ENCODE results near the gene LTBP1.
A peak's percentile ranks its signal among the peaks of the same experiment; 100 is the strongest.

LTBP1 gene

DNA sequence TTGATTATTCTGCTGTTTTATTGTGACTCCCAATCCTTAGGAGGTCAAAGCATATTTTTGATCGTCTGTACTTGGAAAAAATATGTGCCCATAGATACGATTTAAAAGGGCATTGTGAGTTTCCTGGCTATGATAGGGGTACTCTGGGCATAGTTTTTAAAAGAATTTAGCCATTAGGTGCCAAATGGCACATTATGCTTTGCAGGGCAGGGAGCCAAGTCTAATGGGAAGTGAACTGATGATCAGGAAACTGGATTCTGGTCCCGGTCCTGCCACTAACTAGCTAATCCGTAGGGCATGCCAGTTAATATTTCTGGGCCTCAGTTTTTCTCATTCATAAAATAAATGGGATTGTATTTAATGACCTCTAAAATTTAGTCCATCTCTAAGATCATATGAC is 189.3 kb downstream of the LTBP1 start:
- peaks cover 20% of the 10 kb centered on the region for H3K4me1 ChIP-seq (ENCODE audit: control insufficient read depth, insufficient read depth, low read length, poor library complexity, severe bottlenecking)
- H3K36me3 ChIP-seq (ENCODE audit: control insufficient read depth, insufficient read depth, low read length) = no peaks in the 10 kb centered on the region
- H3K4me3 ChIP-seq (ENCODE audit: extremely low read depth, insufficient read depth, low read length, poor library complexity, severe bottlenecking) = no peak overlapping the region
- no peak overlapping the region for H3K27ac ChIP-seq (ENCODE audit: low read depth, low read length, severe bottlenecking)
- no peaks in the 10 kb centered on the region for H3K9me3 ChIP-seq (ENCODE audit: control insufficient read depth, low read length)
- WGBS, 2 experiments (ENCODE audit: insufficient coverage in 2 of 2) = 90 to 96% methylated on average over 3 of the region's 4 CpGs

DNA sequence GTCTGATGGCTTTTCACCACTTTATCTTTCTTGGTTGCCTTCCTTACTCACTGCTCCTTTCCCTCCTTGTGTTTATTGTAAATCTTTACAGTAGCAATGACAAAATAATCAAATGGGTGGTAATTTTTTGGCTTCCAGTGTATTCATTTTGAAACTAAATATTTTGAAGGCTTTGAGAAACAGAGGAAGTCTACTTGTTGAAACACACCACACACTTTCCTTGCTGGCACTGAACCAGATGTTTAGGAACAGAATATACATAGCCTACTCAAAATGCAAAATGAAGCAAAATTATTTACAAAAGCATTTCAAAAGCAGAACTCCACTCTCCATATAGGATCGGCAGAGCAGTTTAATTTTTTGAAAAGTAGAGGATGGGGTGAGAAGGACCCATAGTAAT is 189.8 kb downstream of the LTBP1 start:
- Histone ChIP-seq H3K4me1 (ENCODE audit: control insufficient read depth, insufficient read depth, low read length, poor library complexity, severe bottlenecking) (peaks cover 22% of the 10 kb centered on the region), H3K9me3 (ENCODE audit: control insufficient read depth, low read length) (no peaks in the 10 kb centered on the region), H3K4me3 (ENCODE audit: extremely low read depth, insufficient read depth, low read length, poor library complexity, severe bottlenecking) (no peak overlapping the region), H3K27ac (ENCODE audit: low read depth, low read length, severe bottlenecking) (no peak overlapping the region), H3K36me3 (ENCODE audit: control insufficient read depth, insufficient read depth, low read length) (no peaks in the 10 kb centered on the region)
- WGBS, 2 experiments (ENCODE audit: insufficient coverage in 2 of 2) = no CpG with 5 or more reads among the region's 1 CpG

DNA sequence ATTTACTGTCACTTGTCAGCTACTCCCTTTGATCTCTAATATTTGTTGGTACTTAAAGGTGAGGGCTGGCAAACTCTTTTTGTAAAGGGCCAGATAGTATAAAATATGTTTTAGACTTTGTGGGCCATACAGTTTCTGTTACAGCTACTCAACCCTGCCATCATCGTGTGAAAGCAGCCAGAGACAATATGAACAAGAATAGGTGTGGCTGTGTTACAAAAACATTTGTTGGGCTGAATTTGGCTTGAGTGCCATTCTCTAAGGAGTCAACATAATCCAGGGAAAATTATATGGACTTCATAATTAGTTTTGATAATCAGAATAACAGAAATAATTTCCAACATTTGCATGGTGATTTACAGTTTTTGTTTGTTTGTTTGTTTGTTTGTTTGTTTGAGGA is 190.6 kb downstream of the LTBP1 start:
- no peak overlapping the region for H3K4me3 ChIP-seq (ENCODE audit: extremely low read depth, insufficient read depth, low read length, poor library complexity, severe bottlenecking)
- no peaks in the 10 kb centered on the region for H3K36me3 ChIP-seq (ENCODE audit: control insufficient read depth, insufficient read depth, low read length)
- peaks cover 18% of the 10 kb centered on the region for H3K4me1 ChIP-seq (ENCODE audit: control insufficient read depth, insufficient read depth, low read length, poor library complexity, severe bottlenecking)
- no peaks in the 10 kb centered on the region for H3K9me3 ChIP-seq (ENCODE audit: control insufficient read depth, low read length)
- no peak overlapping the region for H3K27ac ChIP-seq (ENCODE audit: low read depth, low read length, severe bottlenecking)
- no CpG with 5 or more reads among the region's 1 CpG for WGBS, 2 experiments (ENCODE audit: insufficient coverage in 2 of 2)

DNA sequence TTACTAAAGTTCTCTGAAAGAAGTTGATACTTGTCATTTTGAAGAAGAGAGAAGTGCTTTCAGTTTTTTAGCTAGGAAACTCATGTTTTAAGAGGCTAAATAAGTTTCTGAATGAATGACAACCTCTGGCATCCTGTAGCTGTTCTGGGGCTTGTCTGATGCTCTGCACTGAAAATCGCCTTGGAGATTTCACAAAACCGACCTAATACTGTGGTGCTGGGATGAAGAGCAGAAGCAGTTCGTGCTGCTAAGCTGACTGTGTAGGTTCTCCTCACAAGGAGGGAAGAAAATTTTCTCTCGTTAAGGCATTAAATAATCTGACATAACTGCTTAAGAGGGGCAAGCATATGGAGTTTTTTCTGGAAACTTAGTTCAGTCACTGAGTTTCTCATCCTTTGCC is 193.2 kb downstream of the LTBP1 start:
- no peak overlapping the region for H3K27ac ChIP-seq (ENCODE audit: low read depth, low read length, severe bottlenecking)
- peaks cover 11% of the 10 kb centered on the region for H3K36me3 ChIP-seq (ENCODE audit: control insufficient read depth, insufficient read depth, low read length)
- WGBS, 2 experiments (ENCODE audit: insufficient coverage in 2 of 2) = 91 to 94% methylated on average over 4 of the region's 4 CpGs
- no peaks in the 10 kb centered on the region for H3K9me3 ChIP-seq (ENCODE audit: control insufficient read depth, low read length)
- no peak overlapping the region for H3K4me3 ChIP-seq (ENCODE audit: extremely low read depth, insufficient read depth, low read length, poor library complexity, severe bottlenecking)
- peaks cover 6% of the 10 kb centered on the region for H3K4me1 ChIP-seq (ENCODE audit: control insufficient read depth, insufficient read depth, low read length, poor library complexity, severe bottlenecking)

DNA sequence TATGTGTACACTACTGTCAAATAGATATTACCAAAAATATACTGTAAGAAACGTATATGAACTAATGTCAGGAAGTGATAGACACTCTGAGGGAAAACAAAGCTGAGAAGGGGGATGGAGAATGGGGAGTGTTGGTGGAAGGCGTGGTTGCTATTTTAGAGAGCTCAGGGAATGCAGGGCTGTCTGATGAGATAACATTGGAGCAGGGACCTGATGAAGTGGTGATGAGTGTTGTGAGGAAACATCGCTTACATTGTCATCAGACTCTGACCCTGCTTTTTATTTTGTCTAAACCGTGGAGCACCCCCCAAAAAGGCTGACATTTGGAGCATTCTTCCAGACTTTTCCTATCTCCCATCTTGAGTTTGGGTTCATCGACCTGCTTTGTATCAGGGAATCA is 194.7 kb downstream of the LTBP1 start:
- Histone ChIP-seq H3K4me1 (ENCODE audit: control insufficient read depth, insufficient read depth, low read length, poor library complexity, severe bottlenecking) (peaks cover 6% of the 10 kb centered on the region), H3K27ac (ENCODE audit: low read depth, low read length, severe bottlenecking) (no peak overlapping the region), H3K36me3 (ENCODE audit: control insufficient read depth, insufficient read depth, low read length) (peaks cover 11% of the 10 kb centered on the region), H3K4me3 (ENCODE audit: extremely low read depth, insufficient read depth, low read length, poor library complexity, severe bottlenecking) (no peak overlapping the region), H3K9me3 (ENCODE audit: control insufficient read depth, low read length) (no peaks in the 10 kb centered on the region)
- WGBS, 2 experiments (ENCODE audit: insufficient coverage in 2 of 2) = 89 to 93% methylated on average over 1 to 2 of the region's 5 CpGs

DNA sequence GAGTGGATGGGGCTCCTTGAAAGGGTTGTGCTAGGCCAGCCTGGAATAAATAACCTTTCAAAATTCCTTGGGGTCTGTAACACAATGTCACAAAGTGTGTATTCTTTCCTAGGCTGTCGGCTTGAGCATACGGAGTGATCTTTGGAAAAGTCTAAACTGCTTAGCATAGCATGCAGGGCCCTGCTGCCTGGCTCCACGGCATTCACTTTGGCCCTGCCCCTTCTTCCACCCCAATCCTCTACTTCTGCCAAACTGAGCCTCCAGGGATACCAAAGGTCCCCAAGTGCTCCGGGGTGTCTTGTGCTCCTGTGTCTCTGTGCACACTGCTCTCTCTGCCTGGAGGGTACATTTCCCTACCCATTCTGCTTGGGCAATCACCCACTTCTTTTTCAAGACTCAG is 196.1 kb downstream of the LTBP1 start:
- WGBS, 2 experiments (ENCODE audit: insufficient coverage in 2 of 2) = 88 to 89% methylated on average over 4 of the region's 4 CpGs
- Histone ChIP-seq H3K4me1 (ENCODE audit: control insufficient read depth, insufficient read depth, low read length, poor library complexity, severe bottlenecking) (peaks cover 12% of the 10 kb centered on the region), H3K27ac (ENCODE audit: low read depth, low read length, severe bottlenecking) (no peak overlapping the region), H3K4me3 (ENCODE audit: extremely low read depth, insufficient read depth, low read length, poor library complexity, severe bottlenecking) (no peak overlapping the region), H3K36me3 (ENCODE audit: control insufficient read depth, insufficient read depth, low read length) (peaks cover 14% of the 10 kb centered on the region), H3K9me3 (ENCODE audit: control insufficient read depth, low read length) (no peaks in the 10 kb centered on the region)

DNA sequence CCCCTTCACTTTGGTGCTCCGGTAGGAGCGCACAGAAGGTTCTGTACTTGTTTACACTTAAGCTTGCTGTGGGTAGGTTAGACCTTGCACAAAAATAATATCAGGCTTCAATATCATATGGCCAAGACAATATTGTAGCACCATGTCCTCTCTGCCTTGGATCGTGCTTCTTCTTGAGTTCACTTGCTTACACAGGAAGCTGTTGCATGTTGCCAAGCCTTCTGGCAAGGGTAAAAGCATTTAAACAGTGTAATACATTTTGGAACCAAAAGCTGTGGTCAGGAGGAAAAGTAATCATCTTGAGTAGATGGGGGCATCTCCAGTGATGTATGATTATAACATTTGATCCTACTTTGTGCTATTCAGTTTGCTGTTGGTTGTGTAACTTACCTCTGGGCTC is 197.5 kb downstream of the LTBP1 start:
- 100% methylated on average over 1 of the region's 3 CpGs for WGBS, 2 experiments (ENCODE audit: insufficient coverage in 2 of 2)
- H3K4me1 ChIP-seq (ENCODE audit: control insufficient read depth, insufficient read depth, low read length, poor library complexity, severe bottlenecking) = peaks cover 12% of the 10 kb centered on the region
- no peak overlapping the region for H3K27ac ChIP-seq (ENCODE audit: low read depth, low read length, severe bottlenecking)
- no peaks in the 10 kb centered on the region for H3K9me3 ChIP-seq (ENCODE audit: control insufficient read depth, low read length)
- H3K4me3 ChIP-seq (ENCODE audit: extremely low read depth, insufficient read depth, low read length, poor library complexity, severe bottlenecking) = no peak overlapping the region
- peaks cover 14% of the 10 kb centered on the region for H3K36me3 ChIP-seq (ENCODE audit: control insufficient read depth, insufficient read depth, low read length)

DNA sequence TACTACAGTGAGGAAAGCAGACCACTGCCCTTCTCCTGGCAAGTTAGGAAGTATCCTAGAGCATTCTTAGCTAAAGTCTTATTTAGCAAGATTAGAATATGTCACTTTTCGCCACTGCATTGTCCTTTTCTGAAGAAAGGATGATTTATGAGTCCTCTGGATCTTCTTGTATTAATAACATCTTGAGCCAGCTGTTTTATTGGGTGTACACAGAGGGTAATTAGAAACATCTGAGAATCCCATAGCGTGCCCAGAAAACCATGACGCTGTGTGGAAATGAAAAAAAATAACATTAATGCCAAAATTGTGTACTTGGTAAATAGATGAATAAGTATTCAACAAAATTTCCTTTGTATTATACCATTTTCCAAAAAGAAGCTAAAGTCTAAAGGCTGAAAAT is 198.7 kb downstream of the LTBP1 start:
- no peak overlapping the region for H3K4me3 ChIP-seq (ENCODE audit: extremely low read depth, insufficient read depth, low read length, poor library complexity, severe bottlenecking)
- H3K9me3 ChIP-seq (ENCODE audit: control insufficient read depth, low read length) = no peaks in the 10 kb centered on the region
- no CpG with 5 or more reads among the region's 3 CpGs for WGBS, 2 experiments (ENCODE audit: insufficient coverage in 2 of 2)
- peaks cover 14% of the 10 kb centered on the region for H3K36me3 ChIP-seq (ENCODE audit: control insufficient read depth, insufficient read depth, low read length)
- H3K4me1 ChIP-seq (ENCODE audit: control insufficient read depth, insufficient read depth, low read length, poor library complexity, severe bottlenecking) = peaks cover 12% of the 10 kb centered on the region
- H3K27ac ChIP-seq (ENCODE audit: low read depth, low read length, severe bottlenecking) = no peak overlapping the region

DNA sequence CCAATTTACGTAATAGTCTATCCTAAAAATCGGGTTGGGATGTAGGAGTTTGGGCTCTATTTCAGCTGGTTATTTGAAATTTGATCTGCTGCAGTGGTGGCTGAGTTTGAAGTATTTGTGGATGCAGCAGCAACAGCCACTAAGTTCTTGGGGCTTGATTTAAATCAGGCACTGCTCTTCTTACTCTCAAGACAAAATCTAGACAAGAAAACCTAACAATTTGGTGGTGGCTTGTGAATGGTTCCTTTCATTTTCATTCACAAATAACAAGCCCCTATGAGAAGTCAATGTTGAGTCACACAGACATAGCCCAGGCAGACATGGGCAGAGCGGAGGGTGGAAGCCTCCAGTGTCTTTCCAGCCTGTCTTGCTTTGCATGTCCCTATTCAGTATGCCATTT is 199.3 kb downstream of the LTBP1 start:
- H3K9me3 ChIP-seq (ENCODE audit: control insufficient read depth, low read length) = no peaks in the 10 kb centered on the region
- 84 to 100% methylated on average over 1 to 3 of the region's 3 CpGs for WGBS, 2 experiments (ENCODE audit: insufficient coverage in 2 of 2)
- no peak overlapping the region for H3K4me3 ChIP-seq (ENCODE audit: extremely low read depth, insufficient read depth, low read length, poor library complexity, severe bottlenecking)
- peaks cover 14% of the 10 kb centered on the region for H3K36me3 ChIP-seq (ENCODE audit: control insufficient read depth, insufficient read depth, low read length)
- H3K4me1 ChIP-seq (ENCODE audit: control insufficient read depth, insufficient read depth, low read length, poor library complexity, severe bottlenecking) = peaks cover 12% of the 10 kb centered on the region
- no peak overlapping the region for H3K27ac ChIP-seq (ENCODE audit: low read depth, low read length, severe bottlenecking)

DNA sequence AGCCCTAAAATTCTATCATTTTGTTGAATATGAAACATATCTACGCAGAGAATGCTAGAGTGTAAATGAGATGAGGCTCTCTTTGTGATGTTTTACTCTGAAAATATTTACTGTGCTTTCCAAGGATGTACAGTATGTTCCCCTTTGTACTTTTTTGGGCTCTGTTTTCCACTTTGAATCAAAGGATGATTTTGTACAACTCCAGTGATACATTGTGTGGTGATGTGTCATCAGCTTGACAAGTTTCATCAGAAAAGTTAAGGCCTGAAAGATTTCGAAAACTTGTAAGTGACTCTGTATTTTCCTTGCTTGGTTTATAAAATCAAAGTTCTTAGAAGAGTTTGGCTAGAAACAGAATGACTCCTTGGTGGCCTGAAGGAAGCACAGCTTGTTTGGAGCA is 206.3 kb downstream of the LTBP1 start:
- no peaks in the 10 kb centered on the region for H3K9me3 ChIP-seq (ENCODE audit: control insufficient read depth, low read length)
- H3K27ac ChIP-seq (ENCODE audit: low read depth, low read length, severe bottlenecking) = no peak overlapping the region
- peaks cover 12% of the 10 kb centered on the region for H3K4me1 ChIP-seq (ENCODE audit: control insufficient read depth, insufficient read depth, low read length, poor library complexity, severe bottlenecking)
- WGBS, 2 experiments (ENCODE audit: insufficient coverage in 2 of 2) = 91 to 96% methylated on average over 2 of the region's 2 CpGs
- no peak overlapping the region for H3K4me3 ChIP-seq (ENCODE audit: extremely low read depth, insufficient read depth, low read length, poor library complexity, severe bottlenecking)
- no peaks in the 10 kb centered on the region for H3K36me3 ChIP-seq (ENCODE audit: control insufficient read depth, insufficient read depth, low read length)

DNA sequence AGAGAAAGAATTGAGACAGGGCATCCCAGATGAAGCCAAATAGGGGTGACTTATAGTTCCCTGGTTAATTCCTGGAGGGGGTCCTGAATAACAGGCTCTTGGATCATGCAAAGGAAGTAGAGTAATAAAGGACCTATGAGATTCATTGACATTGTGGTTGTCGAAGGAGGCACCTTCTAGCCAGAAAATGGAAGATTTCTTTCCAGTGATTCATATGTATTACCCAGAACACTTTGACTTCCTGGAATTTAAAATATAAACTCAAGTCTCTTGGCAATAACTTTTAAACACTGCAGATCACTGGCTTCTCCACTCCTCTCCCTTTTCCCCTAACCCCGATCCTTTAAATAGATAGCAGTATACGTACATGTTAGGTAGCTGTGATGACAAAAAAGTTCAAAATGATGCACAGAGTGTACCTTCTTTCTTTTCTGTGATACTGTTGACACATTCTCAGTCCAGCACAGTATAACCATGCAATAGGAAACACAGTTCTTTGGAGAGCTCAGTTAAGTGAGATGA is 211.8 kb downstream of the LTBP1 start:
- peaks cover 21% of the 10 kb centered on the region for H3K4me1 ChIP-seq (ENCODE audit: control insufficient read depth, insufficient read depth, low read length, poor library complexity, severe bottlenecking)
- H3K9me3 ChIP-seq (ENCODE audit: control insufficient read depth, low read length) = no peaks in the 10 kb centered on the region
- H3K36me3 ChIP-seq (ENCODE audit: control insufficient read depth, insufficient read depth, low read length) = no peaks in the 10 kb centered on the region
- no peak overlapping the region for H3K4me3 ChIP-seq (ENCODE audit: extremely low read depth, insufficient read depth, low read length, poor library complexity, severe bottlenecking)
- WGBS, 2 experiments (ENCODE audit: insufficient coverage in 2 of 2) = no CpG with 5 or more reads among the region's 3 CpGs
- peak overlapping the region; percentile 73 for H3K27ac ChIP-seq (ENCODE audit: low read depth, low read length, severe bottlenecking)

Measured in mesodermal cell (in vitro differentiated cells).